Endothelial cell (in vitro differentiated cells): ENCODE data around the gene ADCY10. TPM values are rescaled to one million over a fixed set of nuclear protein-coding genes. Genes with fewer than 3 reads are reported as not detected.
A peak's percentile ranks its signal among the peaks of the same experiment; 100 is the strongest.

ENCODE experiments used
- DNase-seq: peaks from one replicate; pipeline ENCODE4 v3.0.0; 2021; ENCODE audit warnings: low spot score
- H3K27ac Mint-ChIP-seq: one replicate; pipeline ENCODE4 v1.8.0; 2021; ENCODE audit warnings: mixed read lengths, inconsistent platforms; ENCODE audit not compliant: unreplicated experiment
- H3K27me3 Mint-ChIP-seq: one replicate; pipeline ENCODE4 v1.8.0; 2021; ENCODE audit warnings: mild to moderate bottlenecking, moderate library complexity, mixed read lengths, inconsistent platforms; ENCODE audit not compliant: unreplicated experiment
- H3K36me3 Mint-ChIP-seq: one replicate; pipeline ENCODE4 v1.8.0; 2021; ENCODE audit warnings: mild to moderate bottlenecking, low read depth, mixed read lengths, inconsistent platforms; ENCODE audit not compliant: unreplicated experiment
- H3K4me1 Mint-ChIP-seq: one replicate; pipeline ENCODE4 v1.8.0; 2021; ENCODE audit warnings: mild to moderate bottlenecking, mixed read lengths, inconsistent platforms; ENCODE audit not compliant: unreplicated experiment
- H3K4me3 Mint-ChIP-seq: one replicate; pipeline ENCODE4 v1.8.0; 2021; ENCODE audit warnings: mild to moderate bottlenecking, mixed read lengths, inconsistent platforms; ENCODE audit not compliant: unreplicated experiment
- H3K9me3 Mint-ChIP-seq: one replicate; pipeline ENCODE4 v1.8.0; 2021; ENCODE audit warnings: mixed read lengths, inconsistent platforms; ENCODE audit not compliant: unreplicated experiment
- total RNA-seq: library from RNA; stranded (reverse); fragmentation: NEBNext Ultra II Directional; extraction: Animal tissue kit (Norgen Biotek cat#: 25700); gene quantifications from one replicate; pipeline ENCODE4 v1.2.1, GENCODE V29; 2021; ENCODE audit not compliant: unreplicated experiment
- TF ChIP-seq, protein P1 (sequence below): fragments of 200-600 bp; sonication (generic); IDR thresholded peaks from one replicate; pipeline ENCODE4 v1.5.0; 2021; ENCODE audit warnings: antibody characterized with exemption; ENCODE audit not compliant: unreplicated experiment

The ADCY10 gene
- total RNA-seq, 1 donor from 2014 or later, result 0.31 TPM

DNA sequence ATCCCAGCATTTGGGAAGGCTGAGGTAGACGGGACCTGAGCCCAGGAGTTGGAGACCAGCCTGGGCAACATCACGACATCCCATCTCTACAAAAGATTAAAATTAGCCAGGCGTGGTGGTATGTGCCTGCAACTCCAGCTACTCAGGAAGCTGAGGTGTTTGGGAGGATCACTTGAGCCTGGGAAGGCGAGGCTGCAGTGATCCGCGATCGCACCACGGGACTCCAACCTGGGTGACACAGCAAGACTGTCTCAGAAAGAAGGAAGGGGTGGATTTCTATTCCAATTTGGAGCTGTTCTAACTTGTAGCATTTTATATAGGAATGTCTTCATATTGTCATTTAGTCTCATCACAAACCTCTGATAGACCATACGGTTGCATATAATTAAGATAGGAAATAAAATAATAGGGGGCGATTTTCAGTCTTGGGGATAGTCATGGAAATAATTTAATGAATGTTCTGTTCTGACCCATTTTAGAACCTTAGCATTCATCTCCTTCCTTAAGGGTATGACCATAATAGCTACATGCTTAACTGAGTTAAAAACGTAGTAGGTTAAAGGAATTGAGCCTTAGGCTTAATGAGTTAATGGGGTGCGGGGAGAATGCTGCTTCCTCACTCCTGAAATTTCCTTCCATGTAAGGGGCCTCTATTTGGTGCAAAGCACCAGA is 93.1 kb downstream of the ADCY10 start:
- no peak overlapping the region for H3K4me3 Mint-ChIP-seq
- H3K27ac Mint-ChIP-seq, result no peak overlapping the region
- DNase-seq, result no peak
- TF ChIP-seq, protein P1, sequence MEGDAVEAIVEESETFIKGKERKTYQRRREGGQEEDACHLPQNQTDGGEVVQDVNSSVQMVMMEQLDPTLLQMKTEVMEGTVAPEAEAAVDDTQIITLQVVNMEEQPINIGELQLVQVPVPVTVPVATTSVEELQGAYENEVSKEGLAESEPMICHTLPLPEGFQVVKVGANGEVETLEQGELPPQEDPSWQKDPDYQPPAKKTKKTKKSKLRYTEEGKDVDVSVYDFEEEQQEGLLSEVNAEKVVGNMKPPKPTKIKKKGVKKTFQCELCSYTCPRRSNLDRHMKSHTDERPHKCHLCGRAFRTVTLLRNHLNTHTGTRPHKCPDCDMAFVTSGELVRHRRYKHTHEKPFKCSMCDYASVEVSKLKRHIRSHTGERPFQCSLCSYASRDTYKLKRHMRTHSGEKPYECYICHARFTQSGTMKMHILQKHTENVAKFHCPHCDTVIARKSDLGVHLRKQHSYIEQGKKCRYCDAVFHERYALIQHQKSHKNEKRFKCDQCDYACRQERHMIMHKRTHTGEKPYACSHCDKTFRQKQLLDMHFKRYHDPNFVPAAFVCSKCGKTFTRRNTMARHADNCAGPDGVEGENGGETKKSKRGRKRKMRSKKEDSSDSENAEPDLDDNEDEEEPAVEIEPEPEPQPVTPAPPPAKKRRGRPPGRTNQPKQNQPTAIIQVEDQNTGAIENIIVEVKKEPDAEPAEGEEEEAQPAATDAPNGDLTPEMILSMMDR, result no peak
- H3K4me1 Mint-ChIP-seq, result peaks cover 10% of the 10 kb centered on the region
- no peaks in the 10 kb centered on the region for H3K27me3 Mint-ChIP-seq
- H3K9me3 Mint-ChIP-seq, result no peaks in the 10 kb centered on the region
- no peaks in the 10 kb centered on the region for H3K36me3 Mint-ChIP-seq

DNA sequence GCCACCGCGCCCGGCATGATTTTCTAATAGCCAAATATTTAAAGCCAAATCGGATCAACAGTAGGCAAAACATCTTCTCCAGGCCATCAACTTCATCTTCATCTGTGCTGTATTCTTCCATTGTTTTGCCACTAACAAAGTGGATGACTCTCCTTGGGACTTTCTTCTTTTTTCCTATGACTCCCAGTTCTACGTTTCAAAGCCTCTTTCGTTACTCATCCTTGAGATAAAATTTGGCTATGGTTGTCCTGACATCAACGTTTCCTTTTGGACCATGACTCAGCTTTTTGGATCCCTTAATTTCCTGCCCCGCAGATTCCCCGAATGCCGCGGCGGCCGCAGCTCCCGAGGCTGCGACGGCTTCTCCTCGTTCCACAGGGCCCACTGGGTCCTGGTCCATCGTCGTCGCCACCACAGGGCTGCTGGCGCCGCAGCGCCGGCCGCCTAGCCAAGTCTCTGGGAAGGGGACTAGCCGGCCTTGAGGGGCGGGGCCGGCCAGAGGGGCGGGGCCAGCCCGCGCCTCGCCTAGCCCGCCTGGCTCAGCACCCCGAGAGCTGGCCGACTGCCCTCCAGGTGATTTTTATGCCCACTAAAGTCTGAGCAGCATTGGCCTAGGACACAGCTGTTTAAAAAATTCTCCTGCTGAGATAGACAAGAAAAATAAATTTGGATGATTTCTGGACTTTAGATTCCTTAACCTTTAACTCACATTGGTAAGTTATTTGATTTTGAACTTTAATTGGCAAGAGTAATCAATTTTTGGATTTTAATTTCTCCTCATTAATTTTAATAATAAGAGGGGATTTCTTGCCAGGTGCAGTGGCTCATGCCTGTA is 93.9 kb downstream of the ADCY10 start:
- Mint-ChIP-seq H3K4me1 (peaks cover 10% of the 10 kb centered on the region), H3K27me3 (no peaks in the 10 kb centered on the region), H3K36me3 (no peaks in the 10 kb centered on the region), H3K9me3 (no peaks in the 10 kb centered on the region), H3K27ac (peak overlapping the region; percentile 78), H3K4me3 (no peak overlapping the region)
- TF ChIP-seq, protein P1, result no peak
- peak; percentile 65 for DNase-seq

DNA sequence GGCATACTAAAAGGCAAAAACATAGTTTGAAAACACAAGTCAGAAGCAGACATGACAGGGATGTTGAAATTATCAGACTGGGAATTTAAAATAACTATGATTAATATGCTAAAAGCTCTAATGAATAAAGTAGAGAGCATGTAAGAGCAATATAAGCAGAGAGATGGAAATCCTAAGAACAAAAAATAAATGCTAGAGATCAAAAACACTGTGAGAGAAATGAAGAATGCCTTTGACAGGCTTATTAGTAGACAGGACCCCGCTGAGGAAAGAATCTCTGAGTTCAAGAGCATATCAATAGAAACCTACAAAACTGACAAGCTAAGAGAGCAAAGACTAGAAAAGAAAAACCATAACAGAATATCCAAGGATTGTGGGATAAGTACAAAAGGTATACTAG is 98.3 kb downstream of the ADCY10 start:
- Mint-ChIP-seq H3K36me3 (peaks cover 4% of the 10 kb centered on the region), H3K4me1 (no peaks in the 10 kb centered on the region), H3K27me3 (no peaks in the 10 kb centered on the region), H3K27ac (no peak overlapping the region), H3K9me3 (no peaks in the 10 kb centered on the region), H3K4me3 (no peak overlapping the region)
- no peak for DNase-seq
- TF ChIP-seq, protein P1, result no peak

DNA sequence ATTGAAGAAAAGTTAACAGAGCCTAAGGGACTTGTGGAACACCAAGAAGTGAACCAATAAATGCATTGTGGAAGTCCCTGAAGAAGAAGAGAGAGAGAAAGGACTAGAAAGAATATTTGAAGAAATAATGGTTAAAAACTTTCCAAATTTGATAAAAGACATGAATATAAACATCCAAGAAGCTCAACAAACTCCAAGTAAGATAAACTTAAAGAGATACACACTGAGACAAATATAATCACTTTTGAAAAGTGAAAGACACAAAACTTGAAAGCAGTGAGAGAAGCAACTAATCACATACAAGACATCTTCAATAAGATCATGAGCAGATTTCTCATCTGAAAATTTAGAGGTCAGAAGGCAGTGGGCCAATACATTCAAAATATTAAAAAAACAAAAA is 101.0 kb downstream of the ADCY10 start:
- Mint-ChIP-seq H3K36me3 (peaks cover 13% of the 10 kb centered on the region), H3K4me1 (no peaks in the 10 kb centered on the region), H3K9me3 (no peaks in the 10 kb centered on the region), H3K4me3 (no peak overlapping the region), H3K27ac (no peak overlapping the region), H3K27me3 (no peaks in the 10 kb centered on the region)
- no peak for DNase-seq
- TF ChIP-seq, protein P1, result no peak

- no peak overlapping the region for H3K4me3 Mint-ChIP-seq
- no peak overlapping the region for H3K27ac Mint-ChIP-seq
- no peaks in the 10 kb centered on the region for H3K9me3 Mint-ChIP-seq
- TF ChIP-seq, protein P1, result no peak
- peaks cover 2% of the 10 kb centered on the region for H3K4me1 Mint-ChIP-seq
- H3K36me3 Mint-ChIP-seq, result peaks cover 27% of the 10 kb centered on the region
- DNase-seq, result no peak
- H3K27me3 Mint-ChIP-seq, result peaks cover 6% of the 10 kb centered on the region
Measured at GRCh38 chr1:167808690-167809089, 105.2 kb downstream of the ADCY10 start.
